A673 (cell line): Measurements from ENCODE around the gene C11orf52. TPM values are rescaled to one million over a fixed set of nuclear protein-coding genes. Genes with fewer than 3 reads are reported as not detected.
A peak's percentile ranks its signal among the peaks of the same experiment; 100 is the strongest.

Experiments
- BruUV-seq: library from RNA; stranded (reverse); fragments of 400-500 nt; replicated peaks from 2 replicates; lab custom pipeline; 2021; lab: Mats Ljungman, UMichigan
- CTCF ChIA-PET: fragments of 300-600 bp; sonication (Branson Sonifier 250); formaldehyde crosslinking; loops from one replicate; lab custom pipeline; 2022; ENCODE audit warnings: antibody characterized with exemption; lab: Charles Lee
- POLR2A ChIA-PET: fragments of 300-600 bp; sonication (Branson Sonifier 250); formaldehyde crosslinking; loops from one replicate; lab custom pipeline; 2022; ENCODE audit warnings: antibody characterized with exemption; ENCODE audit not compliant: low non-redundant PET; lab: Charles Lee
- DNase-seq: peaks from one replicate; pipeline ENCODE4 v3.0.0-alpha.2; 2015; ENCODE audit warnings: low spot score
- H3K27ac ChIP-seq: fragments of 200-600 bp; sonication (generic); 2 replicates; pipeline ENCODE4 v1.5.1; 2016; ENCODE audit warnings: mixed run types, low read depth, mild to moderate bottlenecking, mixed read lengths, antibody characterized with exemption, low read length; ENCODE audit not compliant: poor library complexity, severe bottlenecking
- H3K27me3 ChIP-seq: fragments of 200-600 bp; sonication (generic); replicated peaks from 2 replicates; pipeline ENCODE4 v1.6.1; 2017; ENCODE audit warnings: mixed run types, low read depth, mild to moderate bottlenecking, mixed read lengths, antibody characterized with exemption, low read length; ENCODE audit not compliant: insufficient read depth, poor library complexity
- H3K36me3 ChIP-seq: fragments of 200-600 bp; sonication (generic); 2 replicates; pipeline ENCODE4 v1.6.1; 2016; ENCODE audit warnings: mixed run types, mild to moderate bottlenecking, mixed read lengths, antibody characterized with exemption, low read length; ENCODE audit not compliant: insufficient read depth, poor library complexity, severe bottlenecking
- H3K4me1 ChIP-seq: fragments of 200-600 bp; sonication (generic); 2 replicates; pipeline ENCODE4 v1.6.1; 2017; ENCODE audit warnings: mixed run types, mild to moderate bottlenecking, mixed read lengths, antibody characterized with exemption, low read length; ENCODE audit not compliant: insufficient read depth, poor library complexity, severe bottlenecking
- H3K4me3 ChIP-seq: fragments of 200-600 bp; sonication (generic); 2 replicates; pipeline ENCODE4 v1.5.1; 2016; ENCODE audit warnings: low read depth, mixed run types, mild to moderate bottlenecking, mixed read lengths, low read length; ENCODE audit not compliant: poor library complexity, severe bottlenecking
- H3K9me3 ChIP-seq: fragments of 200-600 bp; sonication (generic); 2 replicates; pipeline ENCODE4 v1.6.1; 2016; ENCODE audit warnings: mixed run types, low read depth, mild to moderate bottlenecking, mixed read lengths, antibody characterized with exemption, low read length; ENCODE audit not compliant: poor library complexity, severe bottlenecking
- EZH2 ChIP-seq: fragments of 200-600 bp; sonication (generic); IDR thresholded peaks from 2 replicates; pipeline ENCODE4 v1.6.1; 2017; ENCODE audit warnings: borderline replicate concordance, low read depth, mild to moderate bottlenecking, mixed read lengths, antibody characterized with exemption, low read length; ENCODE audit not compliant: poor library complexity, severe bottlenecking
- intact Hi-C: fragments of 100-400 bp; cut with micrococcal nuclease; formaldehyde crosslinking; loops from one replicate; pipeline ENCODE4 v1.10.0; 2022; ENCODE audit not compliant: unreplicated experiment
- total RNA-seq: library from RNA; stranded (reverse); gene quantifications from 2 replicates; pipeline ENCODE4 v1.2.3, GENCODE V29; 2021
- TF ChIP-seq, protein P1 (sequence below): fragments of 300-800, 200-600 bp; sonication (generic); conservative IDR thresholded peaks from 2 replicates; pipeline ENCODE4 v1.5.1; 2017; ENCODE audit warnings: low read depth, mild to moderate bottlenecking, antibody characterized with exemption, low read length, moderate library complexity, mixed read lengths

Gene C11orf52
- total RNA-seq, 1 experiment from 2014 or later = 1.4 TPM

DNA sequence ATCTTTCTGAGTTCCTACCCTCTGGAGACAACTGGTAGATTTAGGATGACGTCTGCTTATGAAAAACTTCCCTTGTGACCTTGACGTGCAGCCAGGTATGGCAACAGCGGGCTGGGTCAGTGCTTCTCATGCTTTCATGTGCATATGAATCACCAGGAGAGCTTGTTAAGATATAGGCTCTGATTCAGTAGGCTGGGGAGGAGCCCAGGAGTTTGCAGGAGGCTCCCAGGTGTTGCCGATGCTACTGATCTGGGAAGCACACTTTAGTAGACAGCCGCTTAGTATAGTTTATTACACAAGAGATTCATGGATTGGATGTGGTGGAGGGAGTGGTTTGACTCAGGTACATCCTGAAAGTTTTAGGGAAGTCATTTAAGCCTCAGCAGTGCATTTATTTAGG is 42.2 kb downstream of the C11orf52 start:
- Histone ChIP-seq H3K36me3 (no peaks in the 10 kb centered on the region), H3K27ac (no peak overlapping the region), H3K9me3 (no peaks in the 10 kb centered on the region), H3K27me3 (no peaks in the 10 kb centered on the region), H3K4me1 (no peaks in the 10 kb centered on the region), H3K4me3 (no peak overlapping the region)
- BruUV-seq = no TSS peak
- TF ChIP-seq, protein P1, sequence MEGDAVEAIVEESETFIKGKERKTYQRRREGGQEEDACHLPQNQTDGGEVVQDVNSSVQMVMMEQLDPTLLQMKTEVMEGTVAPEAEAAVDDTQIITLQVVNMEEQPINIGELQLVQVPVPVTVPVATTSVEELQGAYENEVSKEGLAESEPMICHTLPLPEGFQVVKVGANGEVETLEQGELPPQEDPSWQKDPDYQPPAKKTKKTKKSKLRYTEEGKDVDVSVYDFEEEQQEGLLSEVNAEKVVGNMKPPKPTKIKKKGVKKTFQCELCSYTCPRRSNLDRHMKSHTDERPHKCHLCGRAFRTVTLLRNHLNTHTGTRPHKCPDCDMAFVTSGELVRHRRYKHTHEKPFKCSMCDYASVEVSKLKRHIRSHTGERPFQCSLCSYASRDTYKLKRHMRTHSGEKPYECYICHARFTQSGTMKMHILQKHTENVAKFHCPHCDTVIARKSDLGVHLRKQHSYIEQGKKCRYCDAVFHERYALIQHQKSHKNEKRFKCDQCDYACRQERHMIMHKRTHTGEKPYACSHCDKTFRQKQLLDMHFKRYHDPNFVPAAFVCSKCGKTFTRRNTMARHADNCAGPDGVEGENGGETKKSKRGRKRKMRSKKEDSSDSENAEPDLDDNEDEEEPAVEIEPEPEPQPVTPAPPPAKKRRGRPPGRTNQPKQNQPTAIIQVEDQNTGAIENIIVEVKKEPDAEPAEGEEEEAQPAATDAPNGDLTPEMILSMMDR = no peak
- TF ChIP-seq EZH2 = no peak
- ChIA-PET POLR2A (no interaction called here), CTCF (no interaction called here)
- intact Hi-C loops = no loop called here
- no peak for DNase-seq

DNA sequence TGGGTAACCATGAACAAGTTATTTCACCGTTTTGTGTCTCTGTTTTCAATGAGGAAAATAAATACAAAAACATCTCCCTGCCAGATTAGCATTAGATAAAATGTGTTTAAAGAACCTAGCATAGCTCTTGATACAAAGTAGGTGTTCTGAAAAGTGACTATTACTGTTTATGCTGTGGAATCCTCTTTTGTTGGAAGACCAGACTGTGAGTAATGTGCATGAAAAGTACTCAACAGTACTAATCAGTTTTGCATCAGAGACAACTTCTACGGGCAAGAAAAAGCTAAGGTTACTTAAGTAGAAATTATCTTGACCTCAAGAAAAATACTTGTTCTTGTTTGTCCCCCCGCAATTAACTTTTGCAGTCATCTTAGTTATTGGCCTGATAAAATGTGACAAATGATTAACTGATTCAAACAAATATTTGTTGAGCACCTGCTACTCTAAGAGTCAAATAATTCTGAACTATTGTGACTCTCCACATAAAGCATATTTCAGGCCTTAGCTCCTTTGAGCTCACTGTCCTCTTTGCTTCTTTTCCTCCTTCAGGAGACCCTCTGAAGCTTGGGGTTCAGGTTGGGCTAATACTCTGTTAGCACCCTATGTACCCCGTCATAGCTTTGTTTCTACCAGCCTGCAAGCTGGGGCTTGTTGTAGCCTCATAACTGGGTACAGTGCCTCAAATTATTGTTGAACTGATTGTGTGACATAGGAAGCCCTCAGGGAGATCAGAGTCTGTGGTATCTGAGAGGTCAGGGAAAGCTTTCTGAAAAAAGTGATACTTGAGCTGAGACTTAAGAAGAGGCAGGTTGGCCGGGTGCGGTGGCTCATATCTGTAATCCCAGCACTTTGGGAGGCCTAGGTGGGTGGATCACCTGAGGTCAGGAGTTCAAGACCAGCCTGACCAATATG is 42.9 kb downstream of the C11orf52 start:
- BruUV-seq = no TSS peak
- no peaks in the 10 kb centered on the region for H3K9me3 ChIP-seq
- no peaks in the 10 kb centered on the region for H3K4me1 ChIP-seq
- H3K27ac ChIP-seq = no peak overlapping the region
- CTCF ChIA-PET = no interaction called here
- DNase-seq = no peak
- no peak overlapping the region for H3K4me3 ChIP-seq
- POLR2A ChIA-PET = interaction anchor here (0.6 kb wide), 1 partner anchor 622 kb away, joined by 3 read pairs; no protein-coding TSS in a partner anchor
- H3K27me3 ChIP-seq = no peaks in the 10 kb centered on the region
- no peaks in the 10 kb centered on the region for H3K36me3 ChIP-seq
- intact Hi-C loops = no loop called here
- no peak for TF ChIP-seq EZH2
- TF ChIP-seq, protein P1 = no peak

DNA sequence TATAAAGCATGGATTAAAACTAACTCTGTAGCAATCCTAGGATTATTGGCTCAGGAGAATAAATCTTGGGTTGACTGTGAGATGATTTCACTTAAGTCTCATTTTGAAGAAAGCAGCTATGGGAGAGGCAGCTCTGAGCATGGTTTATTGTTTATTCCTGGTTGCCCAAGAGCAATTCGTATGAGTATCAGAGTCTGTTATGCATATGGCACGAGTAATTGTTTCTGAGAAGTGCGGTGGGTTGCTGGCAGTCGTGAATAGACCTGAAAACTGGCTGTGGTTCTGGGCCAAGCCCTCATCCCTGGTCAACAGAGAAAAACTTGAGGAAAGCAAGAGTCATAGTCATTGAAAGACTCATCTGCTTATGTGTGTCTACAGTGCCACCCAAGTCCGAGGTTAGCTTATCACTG is 45.2 kb downstream of the C11orf52 start:
- POLR2A ChIA-PET = no interaction called here
- CTCF ChIA-PET = interaction anchor here (0.6 kb wide), 1 partner anchor 315 kb away, joined by 3 read pairs; no protein-coding TSS in a partner anchor
- no peaks in the 10 kb centered on the region for H3K27me3 ChIP-seq
- TF ChIP-seq EZH2 = no peak
- TF ChIP-seq, protein P1 = no peak
- intact Hi-C loops = no loop called here
- H3K4me3 ChIP-seq = no peak overlapping the region
- peaks cover 2% of the 10 kb centered on the region for H3K36me3 ChIP-seq
- DNase-seq = no peak
- no peaks in the 10 kb centered on the region for H3K9me3 ChIP-seq
- H3K4me1 ChIP-seq = no peaks in the 10 kb centered on the region
- H3K27ac ChIP-seq = peak overlapping the region; percentile 47
- no TSS peak for BruUV-seq
